HG03066 (cell line): ENCODE results near the gene TNS3.
"Not testable (repeated sequence)": the region's sequence is repeated elsewhere in the genome, so short reads cannot be mapped to it uniquely, and the experiment has no call there.

Experiments
- ATAC-seq: cut with Tn5 transposase; IDR thresholded peaks from one replicate; pipeline ENCODE4 v1.9.1; 2021; ENCODE audit warnings: low read depth; ENCODE audit not compliant: unreplicated experiment

The TNS3 gene

GRCh38 chr7:47544416-47544815 is 37.5 kb downstream of the TNS3 start:
- ATAC-seq = no peak

- ATAC-seq = no peak
These were observed 38.2 kb downstream of the TNS3 start for GRCh38 chr7:47543714-47544113.

GRCh38 chr7:47543056-47543455 is 38.9 kb downstream of the TNS3 start:
- no peak for ATAC-seq

- ATAC-seq = no peak
These were observed 39.9 kb downstream of the TNS3 start for GRCh38 chr7:47542051-47542450.

GRCh38 chr7:47541485-47541884 is 40.4 kb downstream of the TNS3 start:
- ATAC-seq = not testable (repeated sequence)

GRCh38 chr7:47540387-47541350 is 41.2 kb downstream of the TNS3 start:
- no peak for ATAC-seq

- ATAC-seq = no peak
These were observed 41.9 kb downstream of the TNS3 start for GRCh38 chr7:47540053-47540386.

GRCh38 chr7:47539398-47540052 is 42.4 kb downstream of the TNS3 start:
- ATAC-seq = no peak

- ATAC-seq = no peak
These were observed 43.0 kb downstream of the TNS3 start for GRCh38 chr7:47538846-47539311.

GRCh38 chr7:47537716-47538675 is 43.9 kb downstream of the TNS3 start:
- no peak for ATAC-seq

- no peak for ATAC-seq
These were observed 45.0 kb downstream of the TNS3 start for GRCh38 chr7:47536661-47537611.

GRCh38 chr7:47535704-47536628 is 45.9 kb downstream of the TNS3 start:
- no peak for ATAC-seq

GRCh38 chr7:47535035-47535703 is 46.7 kb downstream of the TNS3 start:
- ATAC-seq = no peak

GRCh38 chr7:47534322-47535034 is 47.4 kb downstream of the TNS3 start:
- no peak for ATAC-seq

- no peak for ATAC-seq
These were observed 50.1 kb downstream of the TNS3 start for GRCh38 chr7:47531584-47532492.

- ATAC-seq = no peak
These were observed 51.9 kb downstream of the TNS3 start for GRCh38 chr7:47529826-47530555.
